Mucosa of stomach (tissue), 1 donor: ENCODE data around the gene TMEM108.

Source experiments
- H3K27me3 ChIP-seq: one replicate; pipeline ENCODE4 v1.7.0; 2013; ENCODE audit warnings: mild to moderate bottlenecking, low read length; ENCODE audit not compliant: control insufficient read depth, insufficient read depth
- H3K36me3 ChIP-seq: one replicate; pipeline ENCODE4 v1.7.0; 2013; ENCODE audit warnings: low read length; ENCODE audit not compliant: control insufficient read depth, insufficient read depth
- H3K4me1 ChIP-seq: one replicate; pipeline ENCODE4 v1.7.0; 2013; ENCODE audit warnings: mild to moderate bottlenecking, low read length; ENCODE audit not compliant: control insufficient read depth, insufficient read depth
- H3K4me3 ChIP-seq: one replicate; pipeline ENCODE4 v1.7.0; 2013; ENCODE audit warnings: low read length
- H3K9ac ChIP-seq: one replicate; pipeline ENCODE4 v1.7.0; 2013; ENCODE audit warnings: mild to moderate bottlenecking, low read length, moderate library complexity
- H3K9me3 ChIP-seq: one replicate; pipeline ENCODE4 v1.7.0; 2013; ENCODE audit warnings: mild to moderate bottlenecking, low read length, moderate library complexity; ENCODE audit not compliant: control insufficient read depth
- donor health status: Pancreatic carcinoma.

The TMEM108 gene

GRCh38 chr3:133388696-133389395 is 350.7 kb downstream of the TMEM108 start:
- Histone ChIP-seq H3K4me3 (no peak overlapping the region), H3K27me3 (no peaks in the 10 kb centered on the region), H3K4me1 (no peaks in the 10 kb centered on the region), H3K9me3 (no peaks in the 10 kb centered on the region), H3K9ac (no peak overlapping the region), H3K36me3 (no peaks in the 10 kb centered on the region)

GRCh38 chr3:133390715-133391114 is 352.5 kb downstream of the TMEM108 start:
- H3K36me3 ChIP-seq: no peaks in the 10 kb centered on the region
- H3K4me1 ChIP-seq: no peaks in the 10 kb centered on the region
- no peaks in the 10 kb centered on the region for H3K9me3 ChIP-seq
- H3K4me3 ChIP-seq: no peak overlapping the region
- H3K27me3 ChIP-seq: no peaks in the 10 kb centered on the region
- H3K9ac ChIP-seq: no peak overlapping the region

GRCh38 chr3:133393204-133393603 is 355.0 kb downstream of the TMEM108 start:
- H3K9ac ChIP-seq: no peak overlapping the region
- H3K9me3 ChIP-seq: no peaks in the 10 kb centered on the region
- H3K4me3 ChIP-seq: no peak overlapping the region
- no peaks in the 10 kb centered on the region for H3K27me3 ChIP-seq
- no peaks in the 10 kb centered on the region for H3K36me3 ChIP-seq
- no peaks in the 10 kb centered on the region for H3K4me1 ChIP-seq

- Histone ChIP-seq H3K4me1 (no peaks in the 10 kb centered on the region), H3K36me3 (no peaks in the 10 kb centered on the region), H3K4me3 (no peak overlapping the region), H3K9ac (no peak overlapping the region), H3K9me3 (no peaks in the 10 kb centered on the region), H3K27me3 (no peaks in the 10 kb centered on the region)
Observed at GRCh38 chr3:133393691-133394474, 355.7 kb downstream of the TMEM108 start.

- H3K4me3 ChIP-seq: no peak overlapping the region
- no peaks in the 10 kb centered on the region for H3K4me1 ChIP-seq
- no peaks in the 10 kb centered on the region for H3K36me3 ChIP-seq
- H3K9me3 ChIP-seq: no peaks in the 10 kb centered on the region
- no peak overlapping the region for H3K9ac ChIP-seq
- no peaks in the 10 kb centered on the region for H3K27me3 ChIP-seq
Observed at GRCh38 chr3:133394561-133395311, 356.5 kb downstream of the TMEM108 start.

GRCh38 chr3:133396906-133397305 is 358.7 kb downstream of the TMEM108 start:
- no peak overlapping the region for H3K4me3 ChIP-seq
- no peaks in the 10 kb centered on the region for H3K9me3 ChIP-seq
- no peaks in the 10 kb centered on the region for H3K36me3 ChIP-seq
- no peaks in the 10 kb centered on the region for H3K4me1 ChIP-seq
- H3K27me3 ChIP-seq: no peaks in the 10 kb centered on the region
- H3K9ac ChIP-seq: no peak overlapping the region

- Histone ChIP-seq H3K9ac (no peak within 1 kb of the TSS), H3K9me3 (no peaks in the 10 kb centered on the region), H3K27me3 (no peaks in the 10 kb centered on the region), H3K4me3 (no peak within 1 kb of the TSS), H3K4me1 (no peaks in the 10 kb centered on the region), H3K36me3 (no peaks in the 10 kb centered on the region)
Observed at GRCh38 chr3:133400006-133400515, 361.9 kb downstream of the TMEM108 start, which contains the start of gene BFSP2. Gene BFSP2, plus strand, starts transcription at chr3:133400056. Its CDS starts 28 bp downstream, at chr3:133400084.

- H3K4me3 ChIP-seq: no peak overlapping the region
- H3K9me3 ChIP-seq: no peaks in the 10 kb centered on the region
- H3K9ac ChIP-seq: no peak overlapping the region
- H3K4me1 ChIP-seq: no peaks in the 10 kb centered on the region
- no peaks in the 10 kb centered on the region for H3K36me3 ChIP-seq
- H3K27me3 ChIP-seq: no peaks in the 10 kb centered on the region
Observed at GRCh38 chr3:133401374-133402135, 363.4 kb downstream of the TMEM108 start.

- Histone ChIP-seq H3K4me1 (no peaks in the 10 kb centered on the region), H3K36me3 (no peaks in the 10 kb centered on the region), H3K9ac (no peak overlapping the region), H3K4me3 (no peak overlapping the region), H3K9me3 (no peaks in the 10 kb centered on the region), H3K27me3 (no peaks in the 10 kb centered on the region)
Observed at GRCh38 chr3:133404920-133405319, 366.7 kb downstream of the TMEM108 start.

GRCh38 chr3:133408366-133408765 is 370.2 kb downstream of the TMEM108 start:
- Histone ChIP-seq H3K27me3 (peaks cover 5% of the 10 kb centered on the region), H3K9me3 (no peaks in the 10 kb centered on the region), H3K4me1 (no peaks in the 10 kb centered on the region), H3K36me3 (no peaks in the 10 kb centered on the region), H3K4me3 (no peak overlapping the region), H3K9ac (no peak overlapping the region)

GRCh38 chr3:133408961-133409360 is 370.8 kb downstream of the TMEM108 start:
- Histone ChIP-seq H3K27me3 (peaks cover 5% of the 10 kb centered on the region), H3K4me3 (no peak overlapping the region)

More at GRCh38 chr3:133408961-133409360, 370.8 kb downstream of the TMEM108 start:
- no peaks in the 10 kb centered on the region for H3K4me1 ChIP-seq
- no peaks in the 10 kb centered on the region for H3K36me3 ChIP-seq
- no peak overlapping the region for H3K9ac ChIP-seq
- no peaks in the 10 kb centered on the region for H3K9me3 ChIP-seq
